GM13976 (cell line): Measurements from ENCODE around the gene FGF19.

ENCODE experiments used
- DNase-seq: peaks from one replicate; pipeline ENCODE4 v3.0.0; 2012; ENCODE audit warnings: low spot score
- CTCF ChIP-seq: IDR thresholded peaks from 2 replicates; pipeline ENCODE4 v1.5.1; 2012; ENCODE audit warnings: borderline replicate concordance, mild to moderate bottlenecking; ENCODE audit not compliant: insufficient read depth; ENCODE audit errors: extremely low read depth, missing control alignments, control extremely low read depth
- in situ Hi-C: fragments of 300-500 bp; cut with MboI; formaldehyde crosslinking; loops from one replicate; pipeline ENCODE4 v1.12.0; 2022; ENCODE audit warnings: low sequenced_read_pairs, mixed read lengths, inconsistent platforms; ENCODE audit not compliant: unreplicated experiment

FGF19 gene

GRCh38 chr11:69686452-69686851, 17.4 kb downstream of the FGF19 start:
- TF ChIP-seq CTCF: no peak
- in situ Hi-C loops: loop anchor here (25.0 kb wide), 1 partner anchor 501 kb away; no protein-coding TSS in a partner anchor
- DNase-seq: no peak

- no peak for DNase-seq
- peak; percentile 6 for TF ChIP-seq CTCF
- in situ Hi-C loops: loop anchor here (25.0 kb wide), 1 partner anchor 502 kb away; no protein-coding TSS in a partner anchor
Observed at GRCh38 chr11:69685348-69685747, 18.5 kb downstream of the FGF19 start.

- TF ChIP-seq CTCF: no peak
- DNase-seq: no peak
- in situ Hi-C loops: loop anchor here (25.0 kb wide), 1 partner anchor 503 kb away; no protein-coding TSS in a partner anchor
Observed at GRCh38 chr11:69684651-69685050, 19.2 kb downstream of the FGF19 start.

- no peak for DNase-seq
- in situ Hi-C loops: loop anchor here (25.0 kb wide), 1 partner anchor 503 kb away; no protein-coding TSS in a partner anchor
- peak; percentile 38 for TF ChIP-seq CTCF
Observed at GRCh38 chr11:69683764-69684333, 20.0 kb downstream of the FGF19 start.

- TF ChIP-seq CTCF: no peak
- in situ Hi-C loops: loop anchor here (25.0 kb wide), 1 partner anchor 504 kb away; no protein-coding TSS in a partner anchor
- peak; percentile 8 for DNase-seq
Observed at GRCh38 chr11:69682681-69683326, 21.0 kb downstream of the FGF19 start.

- in situ Hi-C loops: loop anchor here (25.0 kb wide), 1 partner anchor 505 kb away; no protein-coding TSS in a partner anchor
- DNase-seq: no peak
- TF ChIP-seq CTCF: no peak
Observed at GRCh38 chr11:69682221-69682620, 21.6 kb downstream of the FGF19 start.
